HG02943 (cell line): ENCODE results near the gene MAP7D3.
"Not testable (repeated sequence)": the region's sequence is repeated elsewhere in the genome, so short reads cannot be mapped to it uniquely, and the experiment has no call there.

Experiments
- ATAC-seq: cut with Tn5 transposase; IDR thresholded peaks from one replicate; pipeline ENCODE4 v1.9.1; 2021; ENCODE audit warnings: mild to moderate bottlenecking, low read depth, moderate library complexity; ENCODE audit not compliant: unreplicated experiment

Gene MAP7D3

DNA sequence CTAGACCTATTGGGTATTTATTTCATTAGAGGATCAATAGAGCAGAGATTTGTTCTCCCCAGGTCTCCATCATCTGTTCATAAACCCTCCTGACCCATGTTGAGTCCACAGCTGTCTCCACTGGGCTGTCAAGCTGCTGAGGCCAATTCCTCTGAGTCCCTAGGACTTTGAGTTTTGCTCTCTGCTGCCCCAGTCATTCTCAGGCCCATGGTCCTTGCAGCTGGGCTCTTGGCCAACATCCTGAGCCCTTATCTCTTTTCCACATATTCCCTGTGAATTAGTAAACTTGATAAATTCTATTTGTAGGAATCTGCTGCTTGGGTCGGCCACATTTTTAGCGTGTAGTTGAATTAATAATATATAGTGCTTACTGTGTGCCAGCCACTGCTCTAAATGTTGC lies 62.0 kb downstream of the MAP7D3 start:
- ATAC-seq, result no peak

- ATAC-seq, result no peak
Measured at GRCh38 chrX:136186023-136186413, 65.2 kb downstream of the MAP7D3 start.

GRCh38 chrX:136185401-136186022 lies 65.7 kb downstream of the MAP7D3 start:
- ATAC-seq, result no peak

DNA sequence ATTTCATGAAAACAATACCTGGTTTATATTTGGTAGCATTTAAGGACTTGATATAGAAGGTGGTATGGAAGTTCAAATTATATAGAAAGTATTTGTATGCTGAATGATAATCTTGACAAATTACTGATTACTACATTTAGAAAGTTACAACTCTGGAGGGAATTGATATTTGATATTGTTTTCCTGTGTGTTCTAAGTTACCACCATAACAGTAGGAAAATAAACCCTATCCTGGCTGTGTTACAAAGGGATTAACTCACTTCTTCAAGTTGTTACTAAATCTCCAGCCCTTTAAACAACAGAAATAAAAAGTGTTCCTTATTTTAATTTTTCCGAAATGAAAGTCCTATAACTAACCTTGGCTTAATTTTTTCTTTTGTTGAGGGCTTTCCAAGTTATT lies 67.3 kb downstream of the MAP7D3 start:
- no peak for ATAC-seq

GRCh38 chrX:136183172-136183571 lies 68.0 kb downstream of the MAP7D3 start:
- ATAC-seq, result no peak

DNA sequence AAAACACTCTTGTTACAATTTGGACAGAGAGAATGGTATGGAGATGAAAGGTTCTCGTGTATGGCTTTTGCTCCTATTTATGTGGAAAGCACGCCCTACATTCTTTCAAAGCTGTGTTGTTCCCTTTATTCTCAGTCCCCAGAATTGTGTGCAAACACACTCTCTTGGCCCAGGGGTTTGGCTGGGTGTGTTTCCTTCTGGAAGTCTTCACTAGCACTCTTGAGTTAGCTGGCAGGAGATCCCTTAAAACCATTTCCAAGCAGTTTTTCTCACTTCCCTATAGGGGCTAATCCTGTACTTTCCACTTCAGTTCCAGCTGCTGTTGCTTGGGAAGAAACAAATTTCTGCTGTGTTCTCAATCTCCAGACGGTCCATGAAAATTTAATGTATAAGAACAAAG lies 68.8 kb downstream of the MAP7D3 start:
- no peak for ATAC-seq

DNA sequence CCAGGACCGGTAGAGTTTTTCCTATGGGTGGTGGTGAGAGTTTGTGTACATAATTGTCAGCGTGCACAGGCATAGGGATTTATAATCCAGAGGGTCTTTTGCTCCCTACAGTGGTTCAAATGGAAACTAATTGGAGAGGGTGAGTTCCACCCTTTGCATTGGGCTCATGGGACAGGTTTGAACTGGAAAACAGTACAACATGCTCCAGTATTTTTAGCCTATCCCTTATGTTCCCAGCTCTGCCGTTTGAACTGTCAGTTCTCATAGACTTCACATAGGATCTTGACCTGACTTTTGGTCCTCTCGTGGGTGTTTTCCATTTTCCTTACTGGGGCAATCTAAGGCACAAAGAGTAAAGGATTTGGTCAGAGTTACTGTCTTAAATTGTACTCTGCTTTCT lies 72.1 kb downstream of the MAP7D3 start:
- no peak for ATAC-seq

- ATAC-seq, result no peak
Measured at GRCh38 chrX:136176399-136176825, 74.8 kb downstream of the MAP7D3 start.

- ATAC-seq, result no peak
Measured at GRCh38 chrX:136171420-136171819, 79.8 kb downstream of the MAP7D3 start.

GRCh38 chrX:136170139-136170800 lies 80.9 kb downstream of the MAP7D3 start:
- no peak for ATAC-seq

DNA sequence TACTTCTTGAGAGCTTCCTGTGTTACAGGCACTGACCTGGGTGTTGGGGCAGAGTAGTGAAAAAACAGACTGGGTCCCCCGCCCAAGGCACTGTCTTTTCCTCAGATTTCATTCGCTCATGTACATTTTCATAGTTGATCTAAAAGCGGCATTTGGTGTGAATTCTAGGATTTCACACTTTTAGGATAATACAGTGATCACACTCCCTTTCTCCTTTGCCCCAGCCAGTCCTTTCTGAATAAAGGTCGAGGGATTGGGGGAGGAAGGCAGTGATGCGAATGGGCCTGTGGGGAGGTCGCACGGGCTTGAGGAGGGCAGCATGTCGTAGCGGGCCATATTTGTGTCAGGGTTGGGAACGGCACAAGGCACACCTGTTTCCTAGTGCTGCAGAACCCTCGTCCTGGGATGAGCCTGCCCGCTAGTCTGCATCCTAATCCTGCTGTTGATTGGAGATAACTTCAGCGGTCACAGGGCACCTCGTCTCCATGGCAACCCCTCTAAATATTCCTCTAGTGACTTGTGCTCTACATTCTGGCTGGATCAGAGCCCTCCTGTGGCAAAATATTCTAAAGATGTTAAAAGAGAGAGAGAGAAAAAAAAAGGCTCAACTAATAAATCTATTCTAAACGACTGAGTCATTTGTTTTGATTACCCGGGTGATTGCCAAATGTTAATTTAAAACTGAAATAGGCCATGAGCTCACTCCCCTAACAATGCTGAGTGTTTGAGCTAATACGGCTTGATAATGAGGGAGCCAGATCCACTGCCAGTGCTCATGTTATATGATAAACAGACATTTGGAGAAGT lies 82.1 kb downstream of the MAP7D3 start:
- no peak for ATAC-seq

- not testable (repeated sequence) for ATAC-seq
Measured at GRCh38 chrX:136167989-136168388, 83.2 kb downstream of the MAP7D3 start.

DNA sequence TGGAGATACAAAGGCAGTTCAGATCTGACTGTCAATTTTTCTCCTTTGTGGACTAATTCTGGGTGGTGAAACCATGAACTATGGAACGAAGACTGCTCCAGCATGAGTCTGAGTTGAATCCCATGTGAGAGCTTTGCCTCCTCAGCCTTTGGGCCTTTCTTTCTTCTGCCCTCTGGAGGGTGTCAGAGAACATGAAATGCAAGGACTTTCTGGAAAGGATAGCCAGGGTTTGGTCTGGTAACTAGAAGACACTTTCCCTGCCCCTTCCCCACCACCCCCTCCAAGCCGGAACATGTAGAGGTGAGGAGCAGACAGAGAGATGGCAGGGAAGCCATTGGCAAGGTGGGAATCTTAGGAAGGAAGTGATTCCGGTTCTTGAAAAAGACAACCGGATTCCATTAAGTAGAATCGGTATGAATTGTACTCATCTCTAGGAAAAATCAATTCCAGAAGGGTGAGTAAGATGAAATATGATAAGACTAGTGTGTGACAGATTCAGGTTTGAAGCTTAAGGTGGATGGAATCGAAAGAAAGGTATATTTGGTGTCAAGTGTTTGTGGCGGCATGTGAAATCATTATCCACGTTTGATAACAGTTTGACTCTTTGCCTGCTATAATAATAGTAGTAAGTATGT lies 84.9 kb downstream of the MAP7D3 start:
- no peak for ATAC-seq

GRCh38 chrX:136165406-136165805 lies 85.8 kb downstream of the MAP7D3 start:
- ATAC-seq, result no peak

- no peak for ATAC-seq
Measured at GRCh38 chrX:136163689-136164088, 87.5 kb downstream of the MAP7D3 start.
